ENCODE data around the gene FLOT1. TPM values are rescaled to one million over a fixed set of nuclear protein-coding genes. Genes with fewer than 3 reads are reported as not detected.

The FLOT1 gene
- total RNA-seq, 4 donors from 2014 or later, result 96.9 to 127 (median 117) TPM

DNA sequence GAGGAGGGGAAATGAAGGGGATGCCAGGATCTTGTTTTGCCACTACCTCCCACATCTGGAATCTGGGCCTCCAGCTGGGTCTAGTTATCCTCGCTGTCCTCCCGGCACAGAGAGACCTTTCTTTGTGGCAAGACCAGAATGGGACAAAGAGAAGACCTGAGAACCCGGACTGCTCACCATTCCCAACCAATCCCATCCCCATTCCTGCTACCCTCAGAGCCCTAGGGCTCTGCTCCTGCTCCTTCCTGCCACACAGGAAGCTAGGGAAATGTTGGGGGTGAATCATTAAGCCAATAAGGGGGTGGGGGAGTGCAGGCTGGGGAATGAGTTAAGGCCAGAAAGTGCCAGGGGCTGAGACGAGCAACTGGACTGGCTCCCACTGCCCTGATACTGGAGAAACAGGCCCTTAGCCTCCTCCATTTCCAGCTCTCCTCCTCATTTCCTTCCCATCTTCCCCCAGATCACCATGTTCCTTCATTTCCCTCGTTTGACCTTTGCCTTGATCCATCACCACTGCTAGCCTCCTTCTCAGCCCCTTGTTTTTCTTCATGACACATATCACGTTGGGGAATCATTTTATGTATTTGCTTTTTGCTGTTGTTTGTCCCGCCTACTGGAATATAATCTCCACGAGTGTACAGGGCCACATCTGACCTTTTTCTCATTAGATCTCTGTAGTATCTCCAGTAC lies 6.5 kb upstream of the FLOT1 start:
- Histone ChIP-seq H3K27me3 (no peaks in the 10 kb centered on the region), H3K36me3 (no peaks in the 10 kb centered on the region), H3K9me3 (no peaks in the 10 kb centered on the region), H3K27ac (no peak overlapping the region), H3K4me1 (peaks cover 19 to 22% of the 10 kb centered on the region in 2 donors), H3K4me3 (no peak overlapping the region)
- TF ChIP-seq, protein P1, sequence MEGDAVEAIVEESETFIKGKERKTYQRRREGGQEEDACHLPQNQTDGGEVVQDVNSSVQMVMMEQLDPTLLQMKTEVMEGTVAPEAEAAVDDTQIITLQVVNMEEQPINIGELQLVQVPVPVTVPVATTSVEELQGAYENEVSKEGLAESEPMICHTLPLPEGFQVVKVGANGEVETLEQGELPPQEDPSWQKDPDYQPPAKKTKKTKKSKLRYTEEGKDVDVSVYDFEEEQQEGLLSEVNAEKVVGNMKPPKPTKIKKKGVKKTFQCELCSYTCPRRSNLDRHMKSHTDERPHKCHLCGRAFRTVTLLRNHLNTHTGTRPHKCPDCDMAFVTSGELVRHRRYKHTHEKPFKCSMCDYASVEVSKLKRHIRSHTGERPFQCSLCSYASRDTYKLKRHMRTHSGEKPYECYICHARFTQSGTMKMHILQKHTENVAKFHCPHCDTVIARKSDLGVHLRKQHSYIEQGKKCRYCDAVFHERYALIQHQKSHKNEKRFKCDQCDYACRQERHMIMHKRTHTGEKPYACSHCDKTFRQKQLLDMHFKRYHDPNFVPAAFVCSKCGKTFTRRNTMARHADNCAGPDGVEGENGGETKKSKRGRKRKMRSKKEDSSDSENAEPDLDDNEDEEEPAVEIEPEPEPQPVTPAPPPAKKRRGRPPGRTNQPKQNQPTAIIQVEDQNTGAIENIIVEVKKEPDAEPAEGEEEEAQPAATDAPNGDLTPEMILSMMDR (IDR thresholded peaks at IDR 0.05 in 4 of 5, conservative IDR thresholded peaks at IDR 0.05 in 1 of 5), result no peak
- no peak for TF ChIP-seq POLR2A (IDR thresholded peaks at IDR 0.05)
- no peak for ATAC-seq
- in situ Hi-C loops (cut with MboI; ENCODE audit: low sequenced_read_pairs in 4 of 4), result loop anchor here in 3 of 4 donors (5.0 to 25.0 kb wide), 4 partner anchors 76 to 138 kb away; partner anchors contain the start of gene DDR1 (in 1 of the 3)
- DNase-seq, result no peak
- intact Hi-C loops (cut with DNase I; ENCODE audit: low total_unique reads), result loop anchor here (10.0 kb wide), 1 partner anchor 166 kb away; the partner anchor contains the start of gene VARS2

DNA sequence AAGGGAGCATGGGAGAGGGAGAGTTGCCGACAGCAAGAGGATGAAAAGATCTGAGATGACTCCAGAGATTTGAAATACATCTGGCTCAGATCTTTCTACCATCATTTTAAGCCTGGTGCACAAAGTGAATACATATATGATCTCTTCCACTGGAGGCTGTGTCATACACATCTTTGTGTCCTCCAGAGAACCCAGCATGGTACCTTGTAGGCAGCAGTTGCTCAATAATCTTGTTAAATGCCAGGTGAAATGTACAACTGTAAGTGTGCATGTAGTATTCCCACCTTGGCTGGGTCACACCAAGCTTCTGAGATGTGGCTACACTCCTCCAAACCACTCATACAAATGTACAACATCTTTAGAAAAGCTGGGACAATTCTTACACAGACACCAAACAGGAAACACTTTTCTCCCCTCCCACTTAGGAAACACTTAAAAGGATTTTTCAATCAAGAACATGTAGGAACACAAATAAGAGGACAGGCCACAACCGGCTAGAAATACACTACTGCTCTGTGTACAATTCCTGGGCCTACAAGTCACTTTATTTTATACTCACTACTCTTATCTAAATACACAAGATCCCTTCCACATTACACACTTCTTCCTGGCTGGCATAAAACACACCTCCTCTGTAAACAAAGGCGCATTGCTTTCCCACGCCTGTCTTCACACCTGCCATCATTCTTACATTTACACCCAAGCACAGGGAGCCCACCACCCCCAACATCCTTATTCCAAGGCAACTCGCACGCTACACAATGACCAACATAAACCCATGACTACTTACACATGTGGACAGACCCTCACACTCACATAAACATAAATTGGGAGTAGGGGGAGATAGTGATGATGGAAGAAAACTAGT lies 5.6 kb upstream of the FLOT1 start:
- no peaks in the 10 kb centered on the region for H3K27me3 ChIP-seq
- peaks cover 23 to 25% of the 10 kb centered on the region in 2 donors for H3K4me1 ChIP-seq
- no peaks in the 10 kb centered on the region for H3K36me3 ChIP-seq
- no peak overlapping the region for H3K4me3 ChIP-seq
- intact Hi-C loops (cut with DNase I; ENCODE audit: low total_unique reads), result loop anchor here (10.0 kb wide), 1 partner anchor 167 kb away; the partner anchor contains the start of gene VARS2
- H3K9me3 ChIP-seq, result no peaks in the 10 kb centered on the region
- ATAC-seq, result no peak
- in situ Hi-C loops (cut with MboI; ENCODE audit: low sequenced_read_pairs in 4 of 4), result loop anchor here in 3 of 4 donors (5.0 to 25.0 kb wide), 4 partner anchors 77 to 139 kb away; partner anchors contain the start of gene DDR1 (in 1 of the 3)
- DNase-seq, result no peak
- no peak overlapping the region for H3K27ac ChIP-seq
- no peak for TF ChIP-seq POLR2A (IDR thresholded peaks at IDR 0.05)
- TF ChIP-seq, protein P1 (IDR thresholded peaks at IDR 0.05 in 4 of 5, conservative IDR thresholded peaks at IDR 0.05 in 1 of 5), result no peak

DNA sequence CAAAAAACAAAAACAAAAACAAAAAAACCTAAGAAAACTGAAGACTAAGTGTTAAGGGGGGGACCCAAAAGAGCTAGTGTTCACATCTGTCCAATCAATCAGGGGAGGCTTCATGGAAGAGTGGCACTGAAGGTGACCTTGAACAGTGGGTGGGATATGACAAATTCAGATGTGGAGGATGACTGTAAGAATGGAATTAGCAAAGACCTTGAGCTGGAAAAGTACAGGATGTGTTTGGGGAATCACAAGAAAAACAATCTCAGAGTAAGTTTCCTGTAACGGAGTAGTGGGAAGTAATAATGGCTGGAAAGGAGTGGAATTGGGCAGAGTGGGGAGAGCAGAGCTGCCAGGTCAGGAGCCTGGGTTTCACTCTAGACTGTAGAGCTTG lies 4.8 kb upstream of the FLOT1 start:
- H3K36me3 ChIP-seq, result no peaks in the 10 kb centered on the region
- no peak overlapping the region for H3K27ac ChIP-seq
- intact Hi-C loops (cut with DNase I; ENCODE audit: low total_unique reads), result loop anchor here (10.0 kb wide), 1 partner anchor 168 kb away; the partner anchor contains the start of gene VARS2
- DNase-seq, result no peak
- no peaks in the 10 kb centered on the region for H3K27me3 ChIP-seq
- in situ Hi-C loops (cut with MboI; ENCODE audit: low sequenced_read_pairs in 4 of 4), result loop anchor here in 3 of 4 donors (5.0 to 25.0 kb wide), 4 partner anchors 78 to 140 kb away; partner anchors contain the start of gene DDR1 (in 1 of the 3)
- no peak overlapping the region for H3K4me3 ChIP-seq
- ATAC-seq, result no peak
- no peak for TF ChIP-seq POLR2A (IDR thresholded peaks at IDR 0.05)
- TF ChIP-seq, protein P1 (IDR thresholded peaks at IDR 0.05 in 4 of 5, conservative IDR thresholded peaks at IDR 0.05 in 1 of 5), result no peak
- H3K9me3 ChIP-seq, result no peaks in the 10 kb centered on the region
- H3K4me1 ChIP-seq, result peaks cover 17 to 19% of the 10 kb centered on the region in 2 donors

DNA sequence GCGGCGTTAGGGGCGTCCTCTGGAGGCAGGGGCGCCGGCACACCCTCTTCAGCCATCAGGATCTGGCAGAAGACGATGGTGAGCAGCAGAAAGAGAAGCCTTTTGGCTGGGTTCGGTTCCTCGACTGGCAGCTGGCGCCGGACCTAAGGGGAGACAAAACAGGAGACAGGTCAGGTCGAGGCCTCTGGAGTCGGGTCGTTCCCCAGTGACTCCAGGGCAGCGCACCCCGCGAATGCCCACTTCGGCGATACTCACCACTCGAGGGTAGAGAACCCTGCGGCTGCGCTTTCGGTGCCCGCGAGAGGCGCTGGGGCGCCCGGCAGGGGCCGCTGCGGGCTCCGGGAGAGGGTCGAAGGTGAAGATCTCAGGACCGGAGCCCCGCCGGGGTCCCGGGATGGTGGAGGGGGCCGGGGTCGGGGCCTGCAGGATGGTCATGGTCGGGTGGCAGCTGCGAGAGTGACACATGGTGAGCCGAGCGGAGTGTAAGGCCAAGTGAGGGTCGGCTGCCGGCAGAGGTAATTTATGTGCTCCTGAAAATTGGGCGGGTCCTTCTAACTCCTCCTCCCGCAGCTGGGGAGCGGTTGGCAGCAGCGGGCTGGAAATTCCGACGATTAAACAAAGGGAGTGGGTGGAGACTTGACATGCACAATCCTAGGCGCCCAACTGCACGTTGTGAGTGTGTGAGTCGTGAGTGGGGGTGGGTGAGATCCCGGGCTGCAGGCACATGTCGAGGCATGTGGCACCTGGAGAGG lies 1.7 kb upstream of the FLOT1 start, which contains the start of gene IER3:
Gene IER3 (minus strand): TSS at position 494 of the 752 bp plus-strand sequence. CDS start 29 bp downstream, at position 465.
- ATAC-seq (peak; percentile 47 to 51), DNase-seq (peak; percentile 54 to 65)
- in situ Hi-C loops (cut with MboI; ENCODE audit: low sequenced_read_pairs in 4 of 4) (loop anchor here in 3 of 4 donors (10.0 to 25.0 kb wide), 3 partner anchors 81 to 143 kb away; partner anchors contain the start of gene DDR1 (in 1 of the 3)), intact Hi-C loops (cut with DNase I; ENCODE audit: low total_unique reads) (loop anchor here (1.0 to 10.0 kb wide), 6 partner anchors 39 to 343 kb away; partner anchors contain the start of gene VARS2)
- Histone ChIP-seq H3K36me3 (peaks cover 0 to 19% of the 10 kb centered on the region in 2 donors), H3K27me3 (no peaks in the 10 kb centered on the region), H3K4me3 (peak within 1 kb of the TSS; percentile 63 to 83 (median 74)), H3K4me1 (peaks cover 16 to 22% of the 10 kb centered on the region in 2 donors), H3K27ac (peak within 1 kb of the TSS; percentile 86 to 94 (median 86)), H3K9me3 (no peaks in the 10 kb centered on the region)
- TF ChIP-seq, protein P1 (IDR thresholded peaks at IDR 0.05 in 4 of 5, conservative IDR thresholded peaks at IDR 0.05 in 1 of 5), result peak; percentile 74 to 88 (median 80)
- peak; percentile 69 to 84 for TF ChIP-seq POLR2A (IDR thresholded peaks at IDR 0.05)
